Neutrophil (primary cell): ENCODE measurements around the gene USP31.

Experiments
- H3K27ac ChIP-seq: fragments of 200-600 bp; sonication (generic); 2 replicates; pipeline ENCODE4 v1.5.1; 2016; ENCODE audit warnings: mild to moderate bottlenecking, moderate library complexity
- H3K27me3 ChIP-seq: fragments of 200-600 bp; sonication (generic); 2 replicates; pipeline ENCODE4 v1.6.0; 2016; ENCODE audit warnings: mild to moderate bottlenecking
- H3K36me3 ChIP-seq: fragments of 200-600 bp; sonication (generic); 2 replicates; pipeline ENCODE4 v1.5.1; 2017
- H3K4me1 ChIP-seq, 2 experiments: fragments of 200-600 bp in 1 of 2; sonication (generic) in 1 of 2; 1 replicate in 1 of 2; 2 replicates in 1 of 2; pipeline versions ENCODE4 v1.5.1 to v1.6.1; 2013 to 2016; ENCODE audit warnings: low read depth in 1 of 2, low read length in 1 of 2, mild to moderate bottlenecking in 1 of 2, moderate library complexity in 1 of 2; ENCODE audit not compliant: control insufficient read depth in 1 of 2, insufficient read depth in 1 of 2
- H3K4me3 ChIP-seq, 2 experiments: fragments of 200-600 bp in 1 of 2; sonication (generic) in 1 of 2; 1 replicate in 1 of 2; 2 replicates in 1 of 2; pipeline ENCODE4 v1.5.1; 2013 to 2016; ENCODE audit warnings: low read depth in 1 of 2, low read length in 1 of 2, mild to moderate bottlenecking in 1 of 2, moderate library complexity in 1 of 2
- H3K9me3 ChIP-seq: fragments of 200-600 bp; sonication (generic); 2 replicates; pipeline ENCODE4 v1.5.1; 2016
- CTCF ChIP-seq: fragments of 200-600 bp; sonication (generic); IDR thresholded peaks from 2 replicates; pipeline ENCODE4 v1.5.1; 2016; ENCODE audit warnings: antibody characterized with exemption

The USP31 gene

GRCh38 chr16:23149267-23149992 lies at the start of gene USP31:
USP31 (minus strand) TSS chr16:23149452; CDS start chr16:23149270, 182 bp downstream.
- Histone ChIP-seq H3K27ac (peak within 1 kb of the TSS; percentile 58), H3K4me1 (peaks cover 16 to 17% of the 10 kb centered on the region in 2 experiments), H3K4me3 (peak within 1 kb of the TSS; percentile 56 to 63), H3K36me3 (no peaks in the 10 kb centered on the region), H3K27me3 (peaks cover 52% of the 10 kb centered on the region), H3K9me3 (no peaks in the 10 kb centered on the region)
- no peak for TF ChIP-seq CTCF

GRCh38 chr16:23196539-23196938 lies 47.3 kb upstream of the USP31 start:
- Histone ChIP-seq H3K9me3 (no peaks in the 10 kb centered on the region), H3K36me3 (no peaks in the 10 kb centered on the region), H3K4me3 (no peak overlapping the region), H3K4me1 (no peaks in the 10 kb centered on the region), H3K27ac (no peak overlapping the region), H3K27me3 (peaks cover 23% of the 10 kb centered on the region)
- no peak for TF ChIP-seq CTCF

- no peak overlapping the region for H3K4me3 ChIP-seq
- no peaks in the 10 kb centered on the region for H3K9me3 ChIP-seq
- peaks cover 16% of the 10 kb centered on the region for H3K27me3 ChIP-seq
- H3K36me3 ChIP-seq = no peaks in the 10 kb centered on the region
- no peak for TF ChIP-seq CTCF
- H3K27ac ChIP-seq = no peak overlapping the region
- H3K4me1 ChIP-seq = no peaks in the 10 kb centered on the region
These were observed 46.2 kb upstream of the USP31 start for GRCh38 chr16:23195366-23195978.

GRCh38 chr16:23194497-23195221 lies 45.4 kb upstream of the USP31 start:
- no peak overlapping the region for H3K27ac ChIP-seq
- no peak overlapping the region for H3K4me3 ChIP-seq
- H3K4me1 ChIP-seq = no peaks in the 10 kb centered on the region
- TF ChIP-seq CTCF = no peak
- H3K27me3 ChIP-seq = peaks cover 16% of the 10 kb centered on the region
- H3K9me3 ChIP-seq = no peaks in the 10 kb centered on the region
- H3K36me3 ChIP-seq = no peaks in the 10 kb centered on the region

GRCh38 chr16:23188911-23189310 lies 39.7 kb upstream of the USP31 start:
- Histone ChIP-seq H3K27ac (no peak overlapping the region), H3K9me3 (no peaks in the 10 kb centered on the region), H3K36me3 (no peaks in the 10 kb centered on the region), H3K4me3 (no peak overlapping the region), H3K4me1 (no peaks in the 10 kb centered on the region), H3K27me3 (peaks cover 42% of the 10 kb centered on the region)
- no peak for TF ChIP-seq CTCF
